Liver (tissue), 9 donors: ENCODE measurements around the gene SELENOH. TPM values are rescaled to one million over a fixed set of nuclear protein-coding genes. Genes with fewer than 3 reads are reported as not detected.

ENCODE experiments used
- DNase-seq: peaks from one replicate; pipeline ENCODE4 v3.0.0-alpha.2; 2017; ENCODE audit warnings: low spot score
- H3K27ac ChIP-seq, 2 donors: one replicate each; pipeline ENCODE4 v1.7.0; 2013; ENCODE audit warnings: inconsistent platforms in 2 of 2, low read length in 2 of 2, control low read depth in 1 of 2, low read depth in 1 of 2, mild to moderate bottlenecking in 1 of 2
- H3K27me3 ChIP-seq, 4 donors: one replicate each; pipeline versions ENCODE4 v1.6.1 to v1.7.0; 2013; ENCODE audit warnings: low read length in 3 of 4, inconsistent platforms in 1 of 4, mild to moderate bottlenecking in 1 of 4, moderate library complexity in 1 of 4; ENCODE audit not compliant: control insufficient read depth in 4 of 4, insufficient read depth in 4 of 4
- H3K36me3 ChIP-seq, 4 donors: one replicate each; pipeline versions ENCODE4 v1.6.1 to v1.7.0; 2013; ENCODE audit warnings: low read length in 3 of 4, mild to moderate bottlenecking in 3 of 4, low read depth in 1 of 4, moderate library complexity in 1 of 4; ENCODE audit not compliant: control insufficient read depth in 4 of 4, insufficient read depth in 3 of 4
- H3K4me1 ChIP-seq, 4 donors: one replicate each; pipeline versions ENCODE4 v1.6.1 to v1.7.0; 2013; ENCODE audit warnings: low read length in 3 of 4, mild to moderate bottlenecking in 3 of 4, moderate library complexity in 1 of 4; ENCODE audit not compliant: control insufficient read depth in 4 of 4, insufficient read depth in 4 of 4
- H3K4me3 ChIP-seq, 3 donors: one replicate each; pipeline versions ENCODE4 v1.6.1 to v1.7.0; 2013; ENCODE audit warnings: low read length in 3 of 3, control low read depth in 1 of 3, low read depth in 1 of 3, mild to moderate bottlenecking in 1 of 3
- H3K9ac ChIP-seq, 2 donors: one replicate each; pipeline ENCODE4 v1.7.0; 2013; ENCODE audit warnings: low read length in 2 of 2, mild to moderate bottlenecking in 2 of 2, moderate library complexity in 2 of 2, control low read depth in 1 of 2, low read depth in 1 of 2
- H3K9me3 ChIP-seq, 4 donors: one replicate each; pipeline versions ENCODE4 v1.6.1 to v1.7.0; 2013; ENCODE audit warnings: low read length in 3 of 4; ENCODE audit not compliant: control insufficient read depth in 4 of 4
- ATF3 ChIP-seq: IDR thresholded peaks from 2 replicates; pipeline ENCODE4 v1.6.1; 2016; ENCODE audit warnings: antibody characterized with exemption
- CTCF ChIP-seq: fragments of 150-350 bp; IDR thresholded peaks from 2 replicates; pipeline ENCODE4 v1.5.1; 2017; ENCODE audit warnings: improper control_type of control experiment, low read depth, low read length; ENCODE audit not compliant: missing input control
- EGR1 ChIP-seq, 2 donors: IDR thresholded peaks; 2 replicates each; pipeline ENCODE4 v1.6.1; 2016 to 2018; ENCODE audit warnings: antibody characterized with exemption in 2 of 2, low read depth in 2 of 2
- FOXA1 ChIP-seq: IDR thresholded peaks from 2 replicates; pipeline ENCODE4 v1.6.1; 2016; ENCODE audit warnings: antibody characterized with exemption
- FOXA2 ChIP-seq: IDR thresholded peaks from 2 replicates; pipeline ENCODE4 v1.6.1; 2016; ENCODE audit warnings: antibody characterized with exemption
- GABPA ChIP-seq, 2 donors: IDR thresholded peaks in 1 of 2; conservative IDR thresholded peaks in 1 of 2; 2 replicates each; pipeline ENCODE4 v1.6.1; 2016; ENCODE audit warnings: antibody characterized with exemption in 2 of 2, mild to moderate bottlenecking in 1 of 2, moderate library complexity in 1 of 2
- JUND ChIP-seq, 2 donors: IDR thresholded peaks; 2 replicates each; pipeline ENCODE4 v1.6.1; 2016; ENCODE audit warnings: antibody characterized with exemption in 2 of 2
- MAX ChIP-seq: IDR thresholded peaks from 2 replicates; pipeline ENCODE4 v1.6.1; 2016; ENCODE audit warnings: antibody characterized with exemption
- NR2F2 ChIP-seq: IDR thresholded peaks from 2 replicates; pipeline ENCODE4 v1.6.1; 2016; ENCODE audit warnings: antibody characterized with exemption
- RAD21 ChIP-seq, 2 donors: IDR thresholded peaks; 2 replicates each; pipeline ENCODE4 v1.6.1; 2016; ENCODE audit warnings: antibody characterized with exemption in 2 of 2, mild to moderate bottlenecking in 2 of 2
- RXRA ChIP-seq, 2 donors: IDR thresholded peaks; 2 replicates each; pipeline ENCODE4 v1.6.1; 2017 to 2018; ENCODE audit warnings: antibody characterized with exemption in 2 of 2, mild to moderate bottlenecking in 1 of 2
- SP1 ChIP-seq: IDR thresholded peaks from 2 replicates; pipeline ENCODE4 v1.6.1; 2018; ENCODE audit warnings: antibody characterized with exemption, mild to moderate bottlenecking
- TAF1 ChIP-seq: conservative IDR thresholded peaks from 2 replicates; pipeline ENCODE4 v1.6.1; 2016; ENCODE audit warnings: antibody characterized with exemption, mild to moderate bottlenecking
- YY1 ChIP-seq: IDR thresholded peaks from 2 replicates; pipeline ENCODE4 v1.6.1; 2016; ENCODE audit warnings: antibody characterized with exemption, mild to moderate bottlenecking
- ZBTB33 ChIP-seq: IDR thresholded peaks from 2 replicates; pipeline ENCODE4 v1.6.1; 2016; ENCODE audit warnings: antibody characterized with exemption
- WGBS: extraction: QIAGEN DNeasy Blood & Tissue Kit; methylation state at CpG from one replicate; pipeline ENCODE4 v1.1.7; 2013; 5-methylcytosine and 5-hydroxymethylcytosine counted together
- polyA plus RNA-seq, 2 donors: library from polyadenylated mRNA; stranded (reverse) in 1 of 2; unstranded in 1 of 2; fragments of 200-250 nt in 1 of 2; fragments of >200 nt in 1 of 2; fragmentation: Nextera tagmentation in 1 of 2; extraction: Ambion mirVana in 1 of 2; gene quantifications; one replicate each; pipeline versions ENCODE4 v1.2.1 to v1.2.3, GENCODE V29; 2013 to 2015
- total RNA-seq, 2 donors: library from RNA; depleted of rRNA; stranded (reverse); fragments of >200 nt; gene quantifications; one replicate each; pipeline ENCODE4 v1.2.3, GENCODE V29; 2014
- donor health status: healthy.
- donor health status: healthy.
- donor health status: healthy.
- donor health status: healthy.
- donor health status: healthy.

SELENOH gene
- total and polyA plus RNA-seq, 4 donors: 42.2 to 129 (median 71.4) TPM

- no peak overlapping the region for H3K9ac ChIP-seq
- H3K27ac ChIP-seq: no peak overlapping the region
Measured at GRCh38 chr11:57786436-57786835, 45.1 kb downstream of the SELENOH start.

GRCh38 chr11:57787006-57787604, 45.8 kb downstream of the SELENOH start:
- Histone ChIP-seq H3K9ac (no peak overlapping the region), H3K4me3 (no peak overlapping the region), H3K9me3 (no peaks in the 10 kb centered on the region), H3K4me1 (peaks cover 21 to 38% (median 34%) of the 10 kb centered on the region in 4 donors), H3K27ac (no peak overlapping the region), H3K27me3 (no peaks in the 10 kb centered on the region), H3K36me3 (peaks cover 0 to 6% (median 0%) of the 10 kb centered on the region in 4 donors)
- no peak for DNase-seq
- WGBS: 87% methylated on average over 4 of the region's 4 CpGs
- TF ChIP-seq MAX (no peak), FOXA2 (no peak), ZBTB33 (no peak), EGR1 (IDR thresholded peaks at IDR 0.05; ENCODE audit: low read depth in 2 of 2) (no peak), CTCF (no peak), RXRA (IDR thresholded peaks at IDR 0.05) (no peak), SP1 (no peak), GABPA (IDR thresholded peaks at IDR 0.05 in 1 of 2, conservative IDR thresholded peaks at IDR 0.05 in 1 of 2) (no peak), JUND (IDR thresholded peaks at IDR 0.05) (no peak), RAD21 (IDR thresholded peaks at IDR 0.05) (no peak), NR2F2 (no peak), ATF3 (no peak), FOXA1 (no peak), YY1 (no peak)

More at GRCh38 chr11:57786436-57786835, 45.1 kb downstream of the SELENOH start:
- H3K36me3 ChIP-seq: peaks cover 0 to 6% (median 0%) of the 10 kb centered on the region in 4 donors
- peaks cover 22 to 35% (median 31%) of the 10 kb centered on the region in 4 donors for H3K4me1 ChIP-seq
- DNase-seq: no peak
- H3K9me3 ChIP-seq: no peaks in the 10 kb centered on the region
- TF ChIP-seq JUND (IDR thresholded peaks at IDR 0.05) (no peak), NR2F2 (no peak), ZBTB33 (no peak), YY1 (no peak), MAX (no peak), CTCF (no peak), FOXA2 (no peak), RAD21 (IDR thresholded peaks at IDR 0.05) (no peak), GABPA (IDR thresholded peaks at IDR 0.05 in 1 of 2, conservative IDR thresholded peaks at IDR 0.05 in 1 of 2) (no peak), TAF1 (no peak)
- no peaks in the 10 kb centered on the region for H3K27me3 ChIP-seq
- WGBS: 85% methylated on average over 4 of the region's 4 CpGs
- H3K4me3 ChIP-seq: no peak overlapping the region
